Spleen (tissue), 11 donors: ENCODE measurements around the gene TJP2. TPM values are rescaled to one million over a fixed set of nuclear protein-coding genes. Genes with fewer than 3 reads are reported as not detected.

Source experiments
- DNase-seq: peaks from one replicate; pipeline ENCODE4 v3.0.0-alpha.2; 2020
- H3K27ac ChIP-seq, 8 donors: fragments of 200-600 bp; sonication (generic) in 7 of 8; 1 replicate in 4 of 8; 2 replicates in 4 of 8; pipeline versions ENCODE4 v1.5.0 to v1.8.0; 2016 to 2021; ENCODE audit warnings: inconsistent platforms in 4 of 8, mild to moderate bottlenecking in 4 of 8, moderate library complexity in 1 of 8
- H3K27me3 ChIP-seq, 7 donors: fragments of 200-600 bp; sonication (generic) in 6 of 7; replicated peaks in 1 of 7; 1 replicate in 4 of 7; 2 replicates in 3 of 7; pipeline versions ENCODE4 v1.5.0 to v1.8.0; 2016 to 2021; ENCODE audit warnings: inconsistent platforms in 3 of 7, mild to moderate bottlenecking in 1 of 7
- H3K36me3 ChIP-seq, 6 donors: fragments of 200-600 bp; sonication (generic) in 5 of 6; 1 replicate in 4 of 6; 2 replicates in 2 of 6; pipeline versions ENCODE4 v1.5.0 to v1.8.0; 2016 to 2021; ENCODE audit warnings: inconsistent platforms in 2 of 6
- H3K4me1 ChIP-seq, 6 donors: fragments of 200-600 bp; sonication (generic) in 5 of 6; 1 replicate in 3 of 6; 2 replicates in 3 of 6; pipeline versions ENCODE4 v1.5.0 to v1.8.0; 2016 to 2021; ENCODE audit warnings: inconsistent platforms in 3 of 6
- H3K4me3 ChIP-seq, 8 donors: fragments of 200-600 bp; sonication (generic) in 7 of 8; 1 replicate in 4 of 8; 2 replicates in 4 of 8; pipeline versions ENCODE4 v1.5.0 to v1.8.0; 2016 to 2021; ENCODE audit warnings: inconsistent platforms in 4 of 8, mild to moderate bottlenecking in 4 of 8, moderate library complexity in 2 of 8
- H3K9me3 ChIP-seq, 8 donors: fragments of 200-600 bp; sonication (generic) in 7 of 8; 1 replicate in 4 of 8; 2 replicates in 4 of 8; pipeline versions ENCODE4 v1.5.0 to v1.8.0; 2016 to 2021; ENCODE audit warnings: inconsistent platforms in 4 of 8
- POLR2A ChIP-seq, 3 donors: fragments of 450-650 bp; IDR thresholded peaks; one replicate each; pipeline ENCODE4 v1.5.1; 2017; ENCODE audit warnings: antibody characterized with exemption in 3 of 3, mild to moderate bottlenecking in 1 of 3
- POLR2AphosphoS5 ChIP-seq, 3 donors: sonication (generic); formaldehyde crosslinking; IDR thresholded peaks; one replicate each; pipeline ENCODE4 v1.5.1; 2017; ENCODE audit warnings: antibody characterized with exemption in 3 of 3
- WGBS, 5 donors: extraction: QIAGEN DNeasy Blood & Tissue Kit in 3 of 5; methylation state at CpG; one replicate each; pipeline versions ENCODE4 v1.1.5 to v1.1.7; 2013 to 2018; 5-methylcytosine and 5-hydroxymethylcytosine counted together
- intact Hi-C: fragments of 100-400 bp; cut with DNase I; formaldehyde crosslinking; loops from one replicate; pipeline ENCODE4 v1.15.0; 2023; ENCODE audit warnings: low total_unique reads
- polyA plus RNA-seq, 3 donors: library from polyadenylated mRNA; stranded (reverse); fragments of 200-250 nt; gene quantifications; one replicate each; pipeline ENCODE4 v1.2.1, GENCODE V29; 2013
- total RNA-seq, 7 donors: library from RNA; depleted of rRNA in 3 of 7; stranded (reverse); fragments of >200 nt in 3 of 7; fragmentation: NEBNext Ultra II Directional in 4 of 7; extraction: Animal tissue kit (Norgen Biotek cat#: 25700) in 4 of 7; gene quantifications; one replicate each; pipeline versions ENCODE4 v1.1.0 to v1.2.1, GENCODE V29; 2016 to 2021
- TF ChIP-seq, protein P1 (sequence below), 11 experiments: fragments of 200-600 bp in 7 of 11; fragments of 450-650 bp in 4 of 11; sonication (generic) in 4 of 11; IDR thresholded peaks in 8 of 11; conservative IDR thresholded peaks in 3 of 11; 1 replicate in 7 of 11; 2 replicates in 4 of 11; pipeline versions ENCODE4 v1.4.0 to v1.8.0; 2016 to 2021; ENCODE audit warnings: antibody characterized with exemption in 11 of 11, inconsistent platforms in 4 of 11, mild to moderate bottlenecking in 1 of 11
- donor health status: healthy with polysubstance abuse.
- donor health status: DM: no; HTN: no; CAD: no; lungs with moderate emphysema.
- donor health status: DM: no; HTN: no; CAD: no.
- donor health status: Bipolar disorder and iron deficiency.
- donor health status: healthy.
- donor health status: DM: no; HTN: no; CAD: no.
- donor health status: DM: yes; HTN: yes; CAD: no.

The TJP2 gene
- total and polyA plus RNA-seq, 10 donors = 2.9 to 20.5 (median 15.2) TPM

DNA sequence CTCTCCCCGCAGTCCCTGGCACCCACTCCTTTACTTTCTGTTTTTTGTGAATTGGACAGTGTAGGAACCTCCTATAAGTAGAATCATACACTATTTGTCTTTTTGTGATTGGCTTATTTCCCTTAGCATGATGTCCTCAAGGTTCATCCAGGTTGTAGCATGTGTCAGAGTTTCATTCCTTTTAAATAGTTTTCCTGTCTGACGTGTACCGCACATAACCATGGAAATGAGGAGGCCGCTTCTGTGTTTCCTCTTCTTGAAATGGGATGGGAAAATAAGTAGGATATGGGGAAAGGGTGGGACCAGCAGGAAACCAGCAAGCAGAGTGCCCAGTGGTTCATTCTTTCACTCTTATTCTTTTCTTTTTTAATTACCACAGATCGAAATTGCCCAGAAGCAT is 78.4 kb downstream of the TJP2 start:
- Histone ChIP-seq H3K27ac (peak overlapping the region in 4 of 8 donors; percentile 17 to 60 (median 46)), H3K4me3 (no peak overlapping the region), H3K4me1 (no peaks in the 10 kb centered on the region), H3K27me3 (no peaks in the 10 kb centered on the region), H3K9me3 (no peaks in the 10 kb centered on the region), H3K36me3 (peaks cover 0 to 67% (median 7%) of the 10 kb centered on the region in 6 donors)
- 68 to 82% (median 78%) methylated on average over 5 of the region's 5 CpGs for WGBS, 5 donors
- no peak for DNase-seq
- intact Hi-C loops = no loop called here
- no peak for TF ChIP-seq POLR2AphosphoS5 (IDR thresholded peaks at IDR 0.05)
- no peak for TF ChIP-seq POLR2A (IDR thresholded peaks at IDR 0.05)
- TF ChIP-seq, protein P1, sequence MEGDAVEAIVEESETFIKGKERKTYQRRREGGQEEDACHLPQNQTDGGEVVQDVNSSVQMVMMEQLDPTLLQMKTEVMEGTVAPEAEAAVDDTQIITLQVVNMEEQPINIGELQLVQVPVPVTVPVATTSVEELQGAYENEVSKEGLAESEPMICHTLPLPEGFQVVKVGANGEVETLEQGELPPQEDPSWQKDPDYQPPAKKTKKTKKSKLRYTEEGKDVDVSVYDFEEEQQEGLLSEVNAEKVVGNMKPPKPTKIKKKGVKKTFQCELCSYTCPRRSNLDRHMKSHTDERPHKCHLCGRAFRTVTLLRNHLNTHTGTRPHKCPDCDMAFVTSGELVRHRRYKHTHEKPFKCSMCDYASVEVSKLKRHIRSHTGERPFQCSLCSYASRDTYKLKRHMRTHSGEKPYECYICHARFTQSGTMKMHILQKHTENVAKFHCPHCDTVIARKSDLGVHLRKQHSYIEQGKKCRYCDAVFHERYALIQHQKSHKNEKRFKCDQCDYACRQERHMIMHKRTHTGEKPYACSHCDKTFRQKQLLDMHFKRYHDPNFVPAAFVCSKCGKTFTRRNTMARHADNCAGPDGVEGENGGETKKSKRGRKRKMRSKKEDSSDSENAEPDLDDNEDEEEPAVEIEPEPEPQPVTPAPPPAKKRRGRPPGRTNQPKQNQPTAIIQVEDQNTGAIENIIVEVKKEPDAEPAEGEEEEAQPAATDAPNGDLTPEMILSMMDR (IDR thresholded peaks at IDR 0.05 in 8 of 11, conservative IDR thresholded peaks at IDR 0.05 in 3 of 11) = no peak

DNA sequence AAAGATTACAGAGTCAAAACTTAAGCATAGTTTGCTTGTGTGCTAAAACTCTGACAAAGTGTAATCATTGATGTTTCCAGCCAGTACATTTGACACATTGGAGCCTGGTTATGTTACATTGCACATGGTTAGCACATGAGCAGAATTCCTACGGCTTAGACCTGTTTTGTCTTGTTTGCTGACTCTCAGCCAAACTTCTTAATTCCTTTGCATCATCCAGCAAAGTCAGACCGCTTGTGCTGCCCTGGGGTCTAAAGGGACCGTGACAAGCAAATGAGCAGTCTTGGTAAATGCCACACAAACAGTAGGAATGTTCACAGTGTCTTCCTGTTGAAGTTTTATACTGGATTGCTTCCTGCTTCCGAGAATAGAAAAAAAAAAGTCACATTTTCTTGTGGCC is 79.0 kb downstream of the TJP2 start:
- H3K4me3 ChIP-seq = no peak overlapping the region
- WGBS, 5 donors = 60 to 74% (median 72%) methylated on average over 4 of the region's 4 CpGs
- intact Hi-C loops = no loop called here
- no peaks in the 10 kb centered on the region for H3K27me3 ChIP-seq
- peak overlapping the region in 4 of 8 donors; percentile 17 to 60 (median 46) for H3K27ac ChIP-seq
- H3K9me3 ChIP-seq = no peaks in the 10 kb centered on the region
- no peaks in the 10 kb centered on the region for H3K4me1 ChIP-seq
- no peak for DNase-seq
- peaks cover 0 to 60% (median 4%) of the 10 kb centered on the region in 6 donors for H3K36me3 ChIP-seq
- TF ChIP-seq, protein P1 (IDR thresholded peaks at IDR 0.05 in 8 of 11, conservative IDR thresholded peaks at IDR 0.05 in 3 of 11) = no peak
- TF ChIP-seq POLR2AphosphoS5 (IDR thresholded peaks at IDR 0.05) (no peak), POLR2A (IDR thresholded peaks at IDR 0.05) (no peak)

DNA sequence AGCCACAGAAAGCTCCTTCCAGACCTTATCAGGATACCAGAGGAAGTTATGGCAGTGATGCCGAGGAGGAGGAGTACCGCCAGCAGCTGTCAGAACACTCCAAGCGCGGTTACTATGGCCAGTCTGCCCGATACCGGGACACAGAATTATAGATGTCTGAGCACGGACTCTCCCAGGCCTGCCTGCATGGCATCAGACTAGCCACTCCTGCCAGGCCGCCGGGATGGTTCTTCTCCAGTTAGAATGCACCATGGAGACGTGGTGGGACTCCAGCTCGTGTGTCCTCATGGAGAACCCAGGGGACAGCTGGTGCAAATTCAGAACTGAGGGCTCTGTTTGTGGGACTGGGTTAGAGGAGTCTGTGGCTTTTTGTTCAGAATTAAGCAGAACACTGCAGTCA is 80.1 kb downstream of the TJP2 start:
- TF ChIP-seq POLR2AphosphoS5 (IDR thresholded peaks at IDR 0.05) = no peak
- TF ChIP-seq, protein P1 (IDR thresholded peaks at IDR 0.05 in 8 of 11, conservative IDR thresholded peaks at IDR 0.05 in 3 of 11) = no peak
- TF ChIP-seq POLR2A (IDR thresholded peaks at IDR 0.05) = no peak
- WGBS, 5 donors = 95 to 97% (median 96%) methylated on average over 10 to 11 of the region's 11 CpGs
- no peak overlapping the region for H3K4me3 ChIP-seq
- H3K9me3 ChIP-seq = no peaks in the 10 kb centered on the region
- DNase-seq = no peak
- H3K27ac ChIP-seq = no peak overlapping the region
- H3K27me3 ChIP-seq = no peaks in the 10 kb centered on the region
- no peaks in the 10 kb centered on the region for H3K4me1 ChIP-seq
- intact Hi-C loops = no loop called here
- H3K36me3 ChIP-seq = peaks cover 0 to 52% (median 1%) of the 10 kb centered on the region in 6 donors

DNA sequence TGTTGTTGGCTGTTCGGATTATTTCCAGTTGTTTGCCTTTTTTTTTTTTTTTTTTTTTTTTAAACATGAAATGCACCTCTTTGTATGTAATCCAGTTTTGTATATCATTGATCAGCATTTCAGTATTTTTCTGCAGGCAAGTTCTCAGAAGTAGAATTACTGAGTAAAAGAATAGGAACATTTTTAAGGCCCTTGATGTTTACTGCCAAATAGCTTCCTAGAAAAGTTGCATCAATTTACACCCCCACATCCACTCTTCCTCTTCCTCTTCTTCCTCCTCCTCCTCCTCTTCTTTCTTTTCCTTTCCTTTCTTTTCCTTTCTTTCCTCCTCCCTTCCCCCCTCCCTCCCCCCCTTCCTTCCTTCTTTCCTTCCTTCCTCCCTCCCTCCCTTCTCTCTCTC is 81.5 kb downstream of the TJP2 start:
- no peak for TF ChIP-seq POLR2A (IDR thresholded peaks at IDR 0.05)
- TF ChIP-seq, protein P1 (IDR thresholded peaks at IDR 0.05 in 8 of 11, conservative IDR thresholded peaks at IDR 0.05 in 3 of 11) = no peak
- TF ChIP-seq POLR2AphosphoS5 (IDR thresholded peaks at IDR 0.05) = no peak
- DNase-seq = no peak
- intact Hi-C loops = no loop called here
- Histone ChIP-seq H3K4me1 (no peaks in the 10 kb centered on the region), H3K27ac (no peak overlapping the region), H3K4me3 (no peak overlapping the region), H3K36me3 (peaks cover 0 to 44% (median 1%) of the 10 kb centered on the region in 6 donors), H3K9me3 (no peaks in the 10 kb centered on the region), H3K27me3 (no peaks in the 10 kb centered on the region)
- 89 to 100% (median 95%) methylated on average over 1 of the region's 1 CpG for WGBS, 5 donors
